Measurements from ENCODE around the gene DRD5.

The DRD5 gene

GRCh38 chr4:9812501-9813340, 31.3 kb downstream of the DRD5 start:
- DNase-seq (ENCODE audit: insufficient read length, low spot score) (no peak), FAIRE-seq (no peak)

DNA sequence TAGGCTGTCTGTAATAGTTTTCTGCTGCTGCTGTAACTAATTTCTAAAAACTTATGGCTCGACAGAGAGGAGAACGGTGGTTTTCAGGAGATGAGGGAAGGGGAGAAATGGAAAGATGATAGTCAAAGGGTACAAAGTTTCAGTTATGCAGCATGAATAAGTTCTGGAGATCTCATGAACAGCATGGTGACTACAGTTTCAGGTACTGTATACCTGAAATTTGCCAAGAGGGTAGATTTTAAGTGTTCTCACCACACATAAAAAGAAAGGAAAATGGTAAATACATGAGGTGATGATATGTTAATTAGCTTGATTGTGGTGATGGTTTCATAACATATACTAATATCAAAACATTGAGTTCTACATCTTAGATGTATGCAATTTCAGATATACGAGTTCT, 34.9 kb downstream of the DRD5 start:
- DNase-seq (ENCODE audit: insufficient read length, low spot score) (no peak), FAIRE-seq (no peak)

DNA sequence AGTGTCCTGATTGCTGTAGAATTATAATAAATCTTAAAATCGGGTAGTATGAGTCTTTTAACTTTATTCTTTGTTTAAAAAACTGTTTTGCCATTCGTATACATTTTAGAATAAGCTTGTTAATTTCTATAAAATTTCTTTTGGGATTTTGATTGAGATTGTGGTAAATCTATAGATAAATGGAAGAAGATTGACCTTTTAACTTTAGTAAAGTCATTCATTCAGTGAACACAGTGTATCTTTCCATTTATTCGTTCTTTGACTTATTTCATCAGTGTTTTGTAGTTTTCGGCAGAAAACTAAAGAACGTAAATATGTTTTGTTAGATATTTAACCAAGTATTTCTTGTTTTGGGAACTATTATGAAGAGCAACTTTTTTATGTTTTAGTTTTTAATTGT, 38.9 kb downstream of the DRD5 start:
- no peak for FAIRE-seq
- DNase-seq (ENCODE audit: insufficient read length, low spot score) = no peak

DNA sequence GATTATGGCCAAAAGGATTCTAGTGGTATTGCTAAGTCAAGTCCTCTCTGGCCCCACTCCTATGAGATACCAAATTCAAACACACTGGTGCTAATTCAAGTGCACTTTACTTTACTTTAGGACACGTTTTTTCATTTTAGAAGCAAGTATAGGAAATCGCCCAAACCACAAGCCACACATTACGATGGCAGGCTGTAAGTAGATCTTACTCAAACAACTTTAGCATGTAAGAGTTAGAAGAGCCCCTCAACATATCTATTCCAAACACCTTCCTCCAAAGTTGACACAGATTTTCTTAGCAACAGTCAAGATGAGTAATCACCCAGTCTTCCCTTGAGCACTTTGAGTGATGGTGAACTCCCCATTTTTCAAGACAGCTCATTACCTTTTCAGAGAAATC, 43.6 kb downstream of the DRD5 start:
- DNase-seq (ENCODE audit: insufficient read length, low spot score) (no peak), FAIRE-seq (no peak)

DNA sequence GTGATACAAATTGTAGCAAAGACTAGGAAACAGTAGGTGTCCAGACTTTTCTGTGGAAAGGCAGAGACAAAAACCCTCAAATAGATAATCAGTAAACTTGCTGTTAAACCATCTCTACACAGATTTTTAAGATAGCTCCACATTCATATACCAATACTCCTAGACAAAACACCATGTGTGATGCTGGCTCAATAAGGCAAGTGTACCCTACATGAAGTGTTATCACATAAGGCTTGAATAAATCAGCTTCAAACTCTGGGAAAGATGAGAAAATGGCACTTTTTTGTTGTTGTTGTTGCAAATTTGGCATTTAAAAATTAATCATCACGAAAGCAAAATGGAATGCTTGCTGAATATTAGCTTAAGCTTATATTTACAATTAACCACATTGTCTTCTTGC, 45.1 kb downstream of the DRD5 start:
- FAIRE-seq = no peak
- no peak for DNase-seq (ENCODE audit: insufficient read length, low spot score)

DNA sequence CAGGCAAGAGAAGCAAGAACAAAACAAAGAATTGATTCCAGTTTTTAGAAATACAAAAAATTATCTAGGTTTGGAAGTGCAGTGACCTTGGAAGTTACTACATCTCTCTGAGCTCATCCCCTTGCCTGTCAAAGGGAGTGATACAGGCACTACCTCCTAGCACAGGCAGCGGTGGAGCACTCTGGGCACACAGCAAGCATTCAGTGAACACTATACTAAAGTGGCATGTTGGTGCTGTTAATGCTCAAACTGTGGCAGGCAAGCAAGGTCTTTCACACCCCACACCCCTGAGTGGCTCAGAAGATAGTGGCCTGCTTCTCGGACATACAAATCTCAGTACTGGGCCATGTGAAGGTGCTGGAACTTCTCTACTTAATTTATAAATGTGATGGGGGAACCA, 51.2 kb downstream of the DRD5 start:
- no peak for DNase-seq (ENCODE audit: insufficient read length, low spot score)
- no peak for FAIRE-seq

DNA sequence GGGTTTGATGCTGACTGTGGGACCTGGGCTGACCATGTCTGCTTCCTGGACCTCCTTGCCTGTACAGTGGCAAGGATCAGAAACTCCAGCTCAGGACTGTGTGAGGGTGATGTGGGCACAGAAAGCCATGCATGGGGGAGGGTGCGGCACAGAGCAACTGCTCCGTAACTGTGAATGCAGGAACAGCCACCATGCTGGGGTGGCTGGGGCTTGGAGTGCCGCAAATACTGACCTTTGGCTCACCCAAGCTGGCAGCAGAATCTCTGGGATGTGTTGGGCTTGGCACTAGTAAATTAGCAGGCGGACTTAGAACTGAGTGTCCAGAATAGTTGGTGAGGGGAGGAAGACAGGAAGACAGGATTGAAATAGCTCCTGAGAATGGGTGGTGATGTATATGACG, 52.0 kb downstream of the DRD5 start:
- DNase-seq (ENCODE audit: insufficient read length, low spot score) = no peak
- no peak for FAIRE-seq

Measured in HTR-8/SVneo (cell line).